ENCODE data around the gene FZD8.
"Not testable (repeated sequence)": the region's sequence is repeated elsewhere in the genome, so short reads cannot be mapped to it uniquely, and the experiment has no call there.

The FZD8 gene, protein sequence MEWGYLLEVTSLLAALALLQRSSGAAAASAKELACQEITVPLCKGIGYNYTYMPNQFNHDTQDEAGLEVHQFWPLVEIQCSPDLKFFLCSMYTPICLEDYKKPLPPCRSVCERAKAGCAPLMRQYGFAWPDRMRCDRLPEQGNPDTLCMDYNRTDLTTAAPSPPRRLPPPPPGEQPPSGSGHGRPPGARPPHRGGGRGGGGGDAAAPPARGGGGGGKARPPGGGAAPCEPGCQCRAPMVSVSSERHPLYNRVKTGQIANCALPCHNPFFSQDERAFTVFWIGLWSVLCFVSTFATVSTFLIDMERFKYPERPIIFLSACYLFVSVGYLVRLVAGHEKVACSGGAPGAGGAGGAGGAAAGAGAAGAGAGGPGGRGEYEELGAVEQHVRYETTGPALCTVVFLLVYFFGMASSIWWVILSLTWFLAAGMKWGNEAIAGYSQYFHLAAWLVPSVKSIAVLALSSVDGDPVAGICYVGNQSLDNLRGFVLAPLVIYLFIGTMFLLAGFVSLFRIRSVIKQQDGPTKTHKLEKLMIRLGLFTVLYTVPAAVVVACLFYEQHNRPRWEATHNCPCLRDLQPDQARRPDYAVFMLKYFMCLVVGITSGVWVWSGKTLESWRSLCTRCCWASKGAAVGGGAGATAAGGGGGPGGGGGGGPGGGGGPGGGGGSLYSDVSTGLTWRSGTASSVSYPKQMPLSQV

DNA sequence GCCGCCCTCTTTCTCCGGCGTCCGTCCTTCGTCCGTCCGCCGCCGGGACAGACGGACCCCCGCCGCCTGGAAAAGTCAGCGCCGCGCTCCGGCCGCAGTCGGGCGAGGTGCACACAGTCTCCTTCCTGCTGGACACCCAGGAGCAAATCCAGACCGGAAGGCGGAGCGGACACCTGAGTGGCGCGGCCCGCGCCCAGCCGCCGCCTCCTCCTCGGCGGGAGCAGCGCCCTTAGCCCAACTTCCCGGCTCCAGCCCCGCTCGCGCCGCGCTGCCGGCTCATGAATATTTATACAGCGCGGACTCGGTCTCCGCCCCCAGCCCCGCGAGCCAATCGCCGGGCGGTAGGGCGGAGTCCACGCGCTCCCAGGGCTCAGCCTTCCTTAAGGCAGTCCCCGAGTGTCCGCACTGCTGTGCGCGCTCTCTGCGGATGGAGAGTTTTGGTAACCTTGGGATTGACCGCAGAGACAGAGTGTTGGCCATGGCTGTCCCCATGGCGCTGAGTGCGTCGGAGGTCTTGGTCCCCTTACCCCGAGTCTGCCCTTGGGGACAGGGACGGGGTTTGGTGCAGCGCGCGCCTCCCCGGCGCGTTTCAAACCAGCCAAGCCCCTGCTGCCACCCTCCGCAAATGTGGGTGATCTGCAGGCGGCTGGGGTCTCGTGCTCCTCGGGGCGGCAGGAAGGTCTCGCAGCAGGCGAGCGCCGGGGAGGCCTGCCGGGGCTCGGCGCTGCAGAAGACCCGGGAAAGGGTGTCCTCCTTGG lies at the start of gene FZD8:
Gene FZD8 (minus strand): TSS at position 262 of the 758 bp plus-strand sequence. CDS start 867 bp downstream, outside the sequence.
- peak within 1 kb of the TSS; percentile 78 for H3K4me3 ChIP-seq (ENCODE audit: low read length)
- TF ChIP-seq, protein P1, sequence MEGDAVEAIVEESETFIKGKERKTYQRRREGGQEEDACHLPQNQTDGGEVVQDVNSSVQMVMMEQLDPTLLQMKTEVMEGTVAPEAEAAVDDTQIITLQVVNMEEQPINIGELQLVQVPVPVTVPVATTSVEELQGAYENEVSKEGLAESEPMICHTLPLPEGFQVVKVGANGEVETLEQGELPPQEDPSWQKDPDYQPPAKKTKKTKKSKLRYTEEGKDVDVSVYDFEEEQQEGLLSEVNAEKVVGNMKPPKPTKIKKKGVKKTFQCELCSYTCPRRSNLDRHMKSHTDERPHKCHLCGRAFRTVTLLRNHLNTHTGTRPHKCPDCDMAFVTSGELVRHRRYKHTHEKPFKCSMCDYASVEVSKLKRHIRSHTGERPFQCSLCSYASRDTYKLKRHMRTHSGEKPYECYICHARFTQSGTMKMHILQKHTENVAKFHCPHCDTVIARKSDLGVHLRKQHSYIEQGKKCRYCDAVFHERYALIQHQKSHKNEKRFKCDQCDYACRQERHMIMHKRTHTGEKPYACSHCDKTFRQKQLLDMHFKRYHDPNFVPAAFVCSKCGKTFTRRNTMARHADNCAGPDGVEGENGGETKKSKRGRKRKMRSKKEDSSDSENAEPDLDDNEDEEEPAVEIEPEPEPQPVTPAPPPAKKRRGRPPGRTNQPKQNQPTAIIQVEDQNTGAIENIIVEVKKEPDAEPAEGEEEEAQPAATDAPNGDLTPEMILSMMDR (conservative IDR thresholded peaks at IDR 0.05; ENCODE audit: low read length) = no peak; the same call in 1 of the 2 replicates
- peak; percentile 91 for DNase-seq (ENCODE audit: low read depth)

DNA sequence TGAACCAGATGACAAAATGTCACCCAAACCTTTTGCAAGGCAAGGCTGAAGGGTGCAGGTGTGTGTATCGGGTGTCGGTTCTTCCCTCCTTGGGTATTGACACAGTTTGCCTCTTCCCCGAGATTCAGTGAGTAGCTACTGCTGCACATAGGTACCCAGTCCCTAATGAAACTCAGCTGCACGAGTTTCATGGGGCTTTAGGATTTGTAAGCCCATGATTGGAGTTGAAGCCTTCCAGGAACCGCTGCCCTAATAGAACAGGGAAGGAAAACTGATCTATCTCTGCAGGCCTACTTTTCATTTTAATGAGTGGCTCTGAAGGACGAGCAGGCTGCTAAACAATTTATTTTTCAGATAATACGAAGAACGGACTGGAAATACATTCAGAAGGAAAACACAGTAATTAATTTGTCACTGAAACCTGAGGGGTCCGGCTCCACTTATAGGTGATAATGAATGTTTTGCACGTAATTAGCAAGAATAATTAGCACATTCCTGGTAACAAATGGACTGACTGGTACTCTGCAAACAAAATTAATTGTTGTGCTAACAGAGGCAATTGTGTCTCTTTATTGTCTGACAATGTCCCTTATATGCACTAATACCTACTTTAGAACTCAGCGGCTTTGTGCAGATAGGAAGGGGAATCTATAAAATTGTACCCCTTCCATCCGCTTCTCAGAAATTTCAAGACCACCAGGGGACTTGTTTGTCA lies 49.6 kb upstream of the FZD8 start:
- no peak for DNase-seq (ENCODE audit: low read depth)
- TF ChIP-seq, protein P1 (conservative IDR thresholded peaks at IDR 0.05; ENCODE audit: low read length) = no peak
- H3K4me3 ChIP-seq (ENCODE audit: low read length) = no peak overlapping the region

DNA sequence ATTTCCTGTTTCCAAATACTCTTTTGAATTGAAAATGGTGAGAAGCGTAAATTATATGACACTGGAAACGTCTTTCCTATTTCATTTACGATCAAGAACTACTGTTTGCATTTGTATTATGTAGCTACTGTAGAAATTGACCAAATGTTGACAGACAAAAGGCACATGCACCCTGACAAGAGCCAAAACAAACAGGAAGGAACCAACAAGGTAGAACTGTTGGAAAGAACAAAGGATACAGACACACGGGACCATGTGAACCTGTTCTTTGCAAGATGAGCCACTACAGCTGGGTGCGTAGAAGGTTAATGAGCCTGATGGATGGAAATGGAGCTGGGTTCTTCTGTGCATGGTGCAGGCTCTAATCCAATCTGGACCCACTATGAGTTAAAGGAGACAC lies 48.4 kb upstream of the FZD8 start:
- H3K4me3 ChIP-seq (ENCODE audit: low read length) = no peak overlapping the region
- no peak for DNase-seq (ENCODE audit: low read depth)
- TF ChIP-seq, protein P1 (conservative IDR thresholded peaks at IDR 0.05; ENCODE audit: low read length) = no peak

DNA sequence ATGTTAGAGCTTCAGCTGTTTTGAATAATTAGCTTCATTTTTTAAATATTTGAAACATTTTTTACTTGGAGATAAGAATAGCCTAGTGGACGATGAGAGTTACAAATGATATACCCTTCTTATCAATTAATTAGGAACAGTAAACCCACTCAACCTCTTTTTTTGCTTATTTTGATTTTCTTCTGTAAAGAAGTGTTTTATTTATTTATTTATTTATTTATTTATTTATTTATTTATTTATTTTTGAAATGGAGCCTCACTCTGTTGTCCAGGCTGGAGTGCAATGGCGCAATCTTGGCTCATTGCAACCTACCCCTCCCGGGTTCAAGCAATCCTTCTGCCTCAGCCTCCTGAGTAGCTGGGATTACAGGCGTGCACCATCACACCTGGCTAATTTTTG lies 43.8 kb upstream of the FZD8 start:
- H3K4me3 ChIP-seq (ENCODE audit: low read length); DNase-seq (ENCODE audit: low read depth): not testable (repeated sequence)

DNA sequence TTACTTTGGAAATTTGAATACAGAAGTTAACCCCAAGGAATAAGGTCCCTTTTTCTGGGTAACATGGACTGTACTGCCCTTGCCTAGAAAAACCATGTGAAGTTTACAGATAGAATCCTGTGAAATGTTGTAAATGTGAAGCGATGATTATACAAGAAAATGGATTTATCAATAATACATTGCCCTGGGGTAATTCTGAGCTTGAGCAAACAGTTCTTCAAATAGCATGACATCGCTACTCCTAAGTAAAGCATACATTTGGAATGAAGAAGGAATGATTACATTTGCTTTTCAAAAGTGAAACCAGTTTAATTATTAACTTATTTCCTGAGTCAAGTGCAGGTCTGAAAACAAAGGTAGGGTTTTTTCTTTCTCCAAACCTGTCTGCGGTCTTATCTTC lies 43.3 kb upstream of the FZD8 start:
- TF ChIP-seq, protein P1 (conservative IDR thresholded peaks at IDR 0.05; ENCODE audit: low read length) = no peak
- DNase-seq (ENCODE audit: low read depth) = no peak

DNA sequence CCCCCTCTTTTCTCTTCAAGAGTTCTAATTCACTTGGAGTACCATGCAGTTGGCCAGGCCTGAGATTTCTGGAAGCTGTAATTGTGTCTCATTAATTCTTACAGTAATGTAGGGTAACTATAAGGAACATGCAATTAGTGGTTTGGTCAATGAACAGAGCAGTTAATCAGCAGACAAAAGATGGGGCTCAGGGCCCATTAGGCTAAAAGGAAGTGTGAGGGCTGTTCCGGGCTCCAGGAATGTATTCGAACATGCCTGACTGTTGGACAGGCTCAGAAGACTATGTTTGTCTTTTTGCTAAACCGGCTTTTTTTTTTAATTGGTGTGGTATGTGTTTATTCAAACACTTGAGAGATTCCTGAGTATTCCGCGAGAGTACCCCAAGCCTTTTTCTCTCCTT lies 42.5 kb upstream of the FZD8 start:
- no peak overlapping the region for H3K4me3 ChIP-seq (ENCODE audit: low read length)
- TF ChIP-seq, protein P1 (conservative IDR thresholded peaks at IDR 0.05; ENCODE audit: low read length) = no peak
- DNase-seq (ENCODE audit: low read depth) = no peak

More for the DNA sequence above, 43.3 kb upstream of the FZD8 start:
- no peak overlapping the region for H3K4me3 ChIP-seq (ENCODE audit: low read length)

DNA sequence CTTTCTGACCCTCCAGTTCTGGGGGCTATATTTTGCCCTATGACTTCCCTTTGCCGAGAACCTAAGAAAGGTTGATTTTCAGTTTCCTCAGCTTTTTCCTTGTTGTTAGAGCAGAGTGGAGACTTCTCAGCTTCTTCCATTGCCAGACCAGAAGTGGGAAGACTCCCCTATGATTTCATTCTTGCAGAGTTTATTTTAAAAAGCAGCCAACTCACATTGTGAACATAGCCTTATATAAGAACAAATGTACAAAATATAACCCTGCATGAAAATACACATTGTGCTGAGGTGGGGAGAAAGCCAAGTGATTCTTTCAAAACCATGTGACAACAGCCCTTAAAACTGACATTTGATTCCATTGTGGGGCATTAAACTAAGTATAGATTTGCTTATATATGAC lies 33.8 kb upstream of the FZD8 start:
- DNase-seq (ENCODE audit: low read depth) = no peak

More for the DNA sequence above, 33.8 kb upstream of the FZD8 start:
- no peak overlapping the region for H3K4me3 ChIP-seq (ENCODE audit: low read length)
- TF ChIP-seq, protein P1 (conservative IDR thresholded peaks at IDR 0.05; ENCODE audit: low read length) = no peak
